B cell (primary cell): Measurements from ENCODE around the gene OTOF.

Experiments used
- CTCF ChIP-seq: fragments of 200-600 bp; IDR thresholded peaks from one replicate; pipeline ENCODE4 v1.8.0; 2022; ENCODE audit warnings: antibody characterized with exemption, mild to moderate bottlenecking
- EZH2 ChIP-seq: IDR thresholded peaks from 2 replicates; pipeline ENCODE4 v1.6.1; 2012; ENCODE audit warnings: borderline replicate concordance, low read depth, mild to moderate bottlenecking, moderate library complexity, low read length; ENCODE audit not compliant: insufficient read depth, poor library complexity, severe bottlenecking

GRCh38 chr2:26470601-26471260, 7.2 kb downstream of the OTOF start:
- TF ChIP-seq CTCF (no peak), EZH2 (no peak)
